ENCODE results near the gene CBX3.
"Not testable (repeated sequence)": the region's sequence is repeated elsewhere in the genome, so short reads cannot be mapped to it uniquely, and the experiment has no call there.

GRCh38 chr7:26177269-26177668 lies 24.3 kb upstream of the CBX3 start:
- TF ChIP-seq CTCF (IDR thresholded peaks at IDR 0.05; ENCODE audit: low read depth, low read length); EZH2phosphoT487 (IDR thresholded peaks at IDR 0.05; ENCODE audit: low read depth): not testable (repeated sequence)
